Liver (tissue), 9 donors: Measurements from ENCODE around the gene CHPF2. TPM values are rescaled to one million over a fixed set of nuclear protein-coding genes. Genes with fewer than 3 reads are reported as not detected.

Source experiments
- DNase-seq: peaks from one replicate; pipeline ENCODE4 v3.0.0-alpha.2; 2017; ENCODE audit warnings: low spot score
- H3K27ac ChIP-seq, 2 donors: one replicate each; pipeline ENCODE4 v1.7.0; 2013; ENCODE audit warnings: inconsistent platforms in 2 of 2, low read length in 2 of 2, control low read depth in 1 of 2, low read depth in 1 of 2, mild to moderate bottlenecking in 1 of 2
- H3K27me3 ChIP-seq, 4 donors: one replicate each; pipeline versions ENCODE4 v1.6.1 to v1.7.0; 2013; ENCODE audit warnings: low read length in 3 of 4, inconsistent platforms in 1 of 4, mild to moderate bottlenecking in 1 of 4, moderate library complexity in 1 of 4; ENCODE audit not compliant: control insufficient read depth in 4 of 4, insufficient read depth in 4 of 4
- H3K36me3 ChIP-seq, 4 donors: one replicate each; pipeline versions ENCODE4 v1.6.1 to v1.7.0; 2013; ENCODE audit warnings: low read length in 3 of 4, mild to moderate bottlenecking in 3 of 4, low read depth in 1 of 4, moderate library complexity in 1 of 4; ENCODE audit not compliant: control insufficient read depth in 4 of 4, insufficient read depth in 3 of 4
- H3K4me1 ChIP-seq, 4 donors: one replicate each; pipeline versions ENCODE4 v1.6.1 to v1.7.0; 2013; ENCODE audit warnings: low read length in 3 of 4, mild to moderate bottlenecking in 3 of 4, moderate library complexity in 1 of 4; ENCODE audit not compliant: control insufficient read depth in 4 of 4, insufficient read depth in 4 of 4
- H3K4me3 ChIP-seq, 3 donors: one replicate each; pipeline versions ENCODE4 v1.6.1 to v1.7.0; 2013; ENCODE audit warnings: low read length in 3 of 3, control low read depth in 1 of 3, low read depth in 1 of 3, mild to moderate bottlenecking in 1 of 3
- H3K9ac ChIP-seq, 2 donors: one replicate each; pipeline ENCODE4 v1.7.0; 2013; ENCODE audit warnings: low read length in 2 of 2, mild to moderate bottlenecking in 2 of 2, moderate library complexity in 2 of 2, control low read depth in 1 of 2, low read depth in 1 of 2
- H3K9me3 ChIP-seq, 4 donors: one replicate each; pipeline versions ENCODE4 v1.6.1 to v1.7.0; 2013; ENCODE audit warnings: low read length in 3 of 4; ENCODE audit not compliant: control insufficient read depth in 4 of 4
- ATF3 ChIP-seq: IDR thresholded peaks from 2 replicates; pipeline ENCODE4 v1.6.1; 2016; ENCODE audit warnings: antibody characterized with exemption
- FOXA1 ChIP-seq: IDR thresholded peaks from 2 replicates; pipeline ENCODE4 v1.6.1; 2016; ENCODE audit warnings: antibody characterized with exemption
- FOXA2 ChIP-seq: IDR thresholded peaks from 2 replicates; pipeline ENCODE4 v1.6.1; 2016; ENCODE audit warnings: antibody characterized with exemption
- GABPA ChIP-seq, 2 donors: IDR thresholded peaks in 1 of 2; conservative IDR thresholded peaks in 1 of 2; 2 replicates each; pipeline ENCODE4 v1.6.1; 2016; ENCODE audit warnings: antibody characterized with exemption in 2 of 2, mild to moderate bottlenecking in 1 of 2, moderate library complexity in 1 of 2
- HNF4A ChIP-seq, 2 donors: conservative IDR thresholded peaks; 2 replicates each; pipeline ENCODE4 v1.6.1; 2016; ENCODE audit warnings: antibody characterized with exemption in 2 of 2, mild to moderate bottlenecking in 2 of 2
- JUND ChIP-seq, 2 donors: IDR thresholded peaks; 2 replicates each; pipeline ENCODE4 v1.6.1; 2016; ENCODE audit warnings: antibody characterized with exemption in 2 of 2
- MAX ChIP-seq: IDR thresholded peaks from 2 replicates; pipeline ENCODE4 v1.6.1; 2016; ENCODE audit warnings: antibody characterized with exemption
- NR2F2 ChIP-seq: IDR thresholded peaks from 2 replicates; pipeline ENCODE4 v1.6.1; 2016; ENCODE audit warnings: antibody characterized with exemption
- SP1 ChIP-seq: IDR thresholded peaks from 2 replicates; pipeline ENCODE4 v1.6.1; 2018; ENCODE audit warnings: antibody characterized with exemption, mild to moderate bottlenecking
- TAF1 ChIP-seq: conservative IDR thresholded peaks from 2 replicates; pipeline ENCODE4 v1.6.1; 2016; ENCODE audit warnings: antibody characterized with exemption, mild to moderate bottlenecking
- YY1 ChIP-seq: IDR thresholded peaks from 2 replicates; pipeline ENCODE4 v1.6.1; 2016; ENCODE audit warnings: antibody characterized with exemption, mild to moderate bottlenecking
- WGBS: extraction: QIAGEN DNeasy Blood & Tissue Kit; methylation state at CpG from one replicate; pipeline ENCODE4 v1.1.7; 2013; 5-methylcytosine and 5-hydroxymethylcytosine counted together
- polyA plus RNA-seq, 2 donors: library from polyadenylated mRNA; stranded (reverse) in 1 of 2; unstranded in 1 of 2; fragments of 200-250 nt in 1 of 2; fragments of >200 nt in 1 of 2; fragmentation: Nextera tagmentation in 1 of 2; extraction: Ambion mirVana in 1 of 2; gene quantifications; one replicate each; pipeline versions ENCODE4 v1.2.1 to v1.2.3, GENCODE V29; 2013 to 2015
- total RNA-seq, 2 donors: library from RNA; depleted of rRNA; stranded (reverse); fragments of >200 nt; gene quantifications; one replicate each; pipeline ENCODE4 v1.2.3, GENCODE V29; 2014
- TF ChIP-seq, protein P1 (sequence below): fragments of 150-350 bp; IDR thresholded peaks from 2 replicates; pipeline ENCODE4 v1.5.1; 2017; ENCODE audit warnings: improper control_type of control experiment, low read depth, low read length; ENCODE audit not compliant: missing input control
- TF ChIP-seq, protein P2 (sequence below): IDR thresholded peaks from 2 replicates; pipeline ENCODE4 v1.6.1; 2016; ENCODE audit warnings: antibody characterized with exemption, mild to moderate bottlenecking
- donor health status: healthy.
- donor health status: healthy.
- donor health status: healthy.
- donor health status: healthy.
- donor health status: healthy.

CHPF2 gene
- total and polyA plus RNA-seq, 4 donors = 4.1 to 19.7 (median 18.1) TPM

DNA sequence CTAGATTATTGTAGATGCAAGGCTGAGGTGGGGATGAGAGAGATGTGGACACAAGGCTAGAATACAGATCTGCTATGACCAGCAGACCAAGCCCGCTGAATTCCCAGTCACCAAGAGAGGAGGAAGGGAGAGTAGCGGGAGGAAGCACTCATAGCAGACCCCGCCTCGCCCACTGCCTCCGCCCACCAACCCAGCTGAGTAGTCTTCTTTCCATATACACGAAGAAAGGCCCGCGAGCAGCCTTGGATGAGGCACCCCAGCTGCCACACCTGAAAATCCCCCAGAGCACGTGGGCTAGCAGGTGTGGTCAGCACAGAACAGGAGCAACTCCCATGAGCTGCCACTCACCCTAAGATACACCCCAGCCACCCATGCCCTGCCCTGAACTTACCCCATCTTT, 14.1 kb upstream of the CHPF2 start (continued):
- TF ChIP-seq, protein P1, sequence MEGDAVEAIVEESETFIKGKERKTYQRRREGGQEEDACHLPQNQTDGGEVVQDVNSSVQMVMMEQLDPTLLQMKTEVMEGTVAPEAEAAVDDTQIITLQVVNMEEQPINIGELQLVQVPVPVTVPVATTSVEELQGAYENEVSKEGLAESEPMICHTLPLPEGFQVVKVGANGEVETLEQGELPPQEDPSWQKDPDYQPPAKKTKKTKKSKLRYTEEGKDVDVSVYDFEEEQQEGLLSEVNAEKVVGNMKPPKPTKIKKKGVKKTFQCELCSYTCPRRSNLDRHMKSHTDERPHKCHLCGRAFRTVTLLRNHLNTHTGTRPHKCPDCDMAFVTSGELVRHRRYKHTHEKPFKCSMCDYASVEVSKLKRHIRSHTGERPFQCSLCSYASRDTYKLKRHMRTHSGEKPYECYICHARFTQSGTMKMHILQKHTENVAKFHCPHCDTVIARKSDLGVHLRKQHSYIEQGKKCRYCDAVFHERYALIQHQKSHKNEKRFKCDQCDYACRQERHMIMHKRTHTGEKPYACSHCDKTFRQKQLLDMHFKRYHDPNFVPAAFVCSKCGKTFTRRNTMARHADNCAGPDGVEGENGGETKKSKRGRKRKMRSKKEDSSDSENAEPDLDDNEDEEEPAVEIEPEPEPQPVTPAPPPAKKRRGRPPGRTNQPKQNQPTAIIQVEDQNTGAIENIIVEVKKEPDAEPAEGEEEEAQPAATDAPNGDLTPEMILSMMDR = no peak
- TF ChIP-seq FOXA2 = no peak
- TF ChIP-seq HNF4A (conservative IDR thresholded peaks at IDR 0.05) = no peak

DNA sequence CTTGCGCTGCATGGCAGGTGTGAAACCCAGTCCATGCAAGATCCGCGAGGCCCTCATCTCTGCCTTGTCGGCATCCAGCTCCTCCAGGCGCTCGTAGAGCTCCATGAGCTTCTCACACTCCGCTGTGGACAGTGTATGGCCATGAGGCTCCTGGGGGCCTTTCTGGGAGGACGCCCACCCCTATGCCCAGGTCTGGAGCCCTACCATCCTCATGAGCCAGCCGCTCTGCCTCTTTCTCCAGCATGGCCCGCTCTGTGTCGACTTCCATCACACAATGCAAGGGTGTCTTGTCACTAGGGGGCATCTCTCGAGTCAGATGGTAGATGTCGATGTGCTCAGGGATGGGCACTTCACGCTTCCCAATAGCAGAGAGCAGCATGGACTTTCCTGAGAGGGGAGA, 8.6 kb upstream of the CHPF2 start:
- DNase-seq = no peak
- H3K9me3 ChIP-seq = no peaks in the 10 kb centered on the region
- 96% methylated on average over 14 of the region's 14 CpGs for WGBS
- peaks cover 13 to 50% (median 27%) of the 10 kb centered on the region in 4 donors for H3K36me3 ChIP-seq
- H3K27ac ChIP-seq = no peak overlapping the region
- H3K9ac ChIP-seq = no peak overlapping the region
- no peaks in the 10 kb centered on the region for H3K27me3 ChIP-seq
- no peak overlapping the region for H3K4me3 ChIP-seq
- TF ChIP-seq YY1 (no peak), TAF1 (no peak), MAX (no peak), NR2F2 (no peak), HNF4A (conservative IDR thresholded peaks at IDR 0.05) (no peak), SP1 (no peak), GABPA (IDR thresholded peaks at IDR 0.05 in 1 of 2, conservative IDR thresholded peaks at IDR 0.05 in 1 of 2) (no peak), JUND (IDR thresholded peaks at IDR 0.05) (no peak), FOXA1 (no peak), ATF3 (no peak)
- TF ChIP-seq, protein P1 = no peak
- TF ChIP-seq, protein P2, sequence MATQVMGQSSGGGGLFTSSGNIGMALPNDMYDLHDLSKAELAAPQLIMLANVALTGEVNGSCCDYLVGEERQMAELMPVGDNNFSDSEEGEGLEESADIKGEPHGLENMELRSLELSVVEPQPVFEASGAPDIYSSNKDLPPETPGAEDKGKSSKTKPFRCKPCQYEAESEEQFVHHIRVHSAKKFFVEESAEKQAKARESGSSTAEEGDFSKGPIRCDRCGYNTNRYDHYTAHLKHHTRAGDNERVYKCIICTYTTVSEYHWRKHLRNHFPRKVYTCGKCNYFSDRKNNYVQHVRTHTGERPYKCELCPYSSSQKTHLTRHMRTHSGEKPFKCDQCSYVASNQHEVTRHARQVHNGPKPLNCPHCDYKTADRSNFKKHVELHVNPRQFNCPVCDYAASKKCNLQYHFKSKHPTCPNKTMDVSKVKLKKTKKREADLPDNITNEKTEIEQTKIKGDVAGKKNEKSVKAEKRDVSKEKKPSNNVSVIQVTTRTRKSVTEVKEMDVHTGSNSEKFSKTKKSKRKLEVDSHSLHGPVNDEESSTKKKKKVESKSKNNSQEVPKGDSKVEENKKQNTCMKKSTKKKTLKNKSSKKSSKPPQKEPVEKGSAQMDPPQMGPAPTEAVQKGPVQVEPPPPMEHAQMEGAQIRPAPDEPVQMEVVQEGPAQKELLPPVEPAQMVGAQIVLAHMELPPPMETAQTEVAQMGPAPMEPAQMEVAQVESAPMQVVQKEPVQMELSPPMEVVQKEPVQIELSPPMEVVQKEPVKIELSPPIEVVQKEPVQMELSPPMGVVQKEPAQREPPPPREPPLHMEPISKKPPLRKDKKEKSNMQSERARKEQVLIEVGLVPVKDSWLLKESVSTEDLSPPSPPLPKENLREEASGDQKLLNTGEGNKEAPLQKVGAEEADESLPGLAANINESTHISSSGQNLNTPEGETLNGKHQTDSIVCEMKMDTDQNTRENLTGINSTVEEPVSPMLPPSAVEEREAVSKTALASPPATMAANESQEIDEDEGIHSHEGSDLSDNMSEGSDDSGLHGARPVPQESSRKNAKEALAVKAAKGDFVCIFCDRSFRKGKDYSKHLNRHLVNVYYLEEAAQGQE = no peak
- H3K4me1 ChIP-seq = peaks cover 0 to 27% (median 17%) of the 10 kb centered on the region in 4 donors
